22Rv1 (cell line): Measurements from ENCODE around the gene C16orf89.

Experiments used
- H3K27ac ChIP-seq: fragments of 450-650 bp; 2 replicates; pipeline ENCODE4 v1.5.1; 2017
- CTCF ChIP-seq: fragments of 450-650 bp; IDR thresholded peaks from 2 replicates; pipeline ENCODE4 v1.5.1; 2017; ENCODE audit warnings: mild to moderate bottlenecking
- ZFX ChIP-seq: fragments of 450-650 bp; IDR thresholded peaks from 2 replicates; pipeline ENCODE4 v1.6.1; 2017; ENCODE audit warnings: antibody characterized with exemption, borderline replicate concordance

The C16orf89 gene

GRCh38 chr16:5015887-5016286, 49.9 kb downstream of the C16orf89 start:
- no peak for TF ChIP-seq CTCF
- TF ChIP-seq ZFX = no peak
- H3K27ac ChIP-seq = no peak overlapping the region

GRCh38 chr16:5015351-5015750, 50.4 kb downstream of the C16orf89 start:
- H3K27ac ChIP-seq = no peak overlapping the region
- TF ChIP-seq CTCF = no peak
- no peak for TF ChIP-seq ZFX

GRCh38 chr16:5012887-5013286, 52.9 kb downstream of the C16orf89 start:
- no peak overlapping the region for H3K27ac ChIP-seq
- no peak for TF ChIP-seq ZFX
- TF ChIP-seq CTCF = no peak

- no peak overlapping the region for H3K27ac ChIP-seq
- TF ChIP-seq CTCF (no peak), ZFX (no peak)
Measured at GRCh38 chr16:5011637-5012036, 54.1 kb downstream of the C16orf89 start.

- TF ChIP-seq ZFX (no peak), CTCF (no peak)
- H3K27ac ChIP-seq = no peak overlapping the region
Measured at GRCh38 chr16:5010576-5011329, 55.0 kb downstream of the C16orf89 start.

- no peak overlapping the region for H3K27ac ChIP-seq
- TF ChIP-seq CTCF = no peak
- TF ChIP-seq ZFX = no peak
Measured at GRCh38 chr16:5008311-5008731, 57.4 kb downstream of the C16orf89 start.

- no peak for TF ChIP-seq ZFX
- no peak for TF ChIP-seq CTCF
- no peak overlapping the region for H3K27ac ChIP-seq
Measured at GRCh38 chr16:5007256-5007655, 58.5 kb downstream of the C16orf89 start.
